ENCODE measurements around the gene KCNE3. TPM values are rescaled to one million over a fixed set of nuclear protein-coding genes. Genes with fewer than 3 reads are reported as not detected.

Gene KCNE3
- total RNA-seq, 1 experiment from 2014 or later = 0.52 TPM

DNA sequence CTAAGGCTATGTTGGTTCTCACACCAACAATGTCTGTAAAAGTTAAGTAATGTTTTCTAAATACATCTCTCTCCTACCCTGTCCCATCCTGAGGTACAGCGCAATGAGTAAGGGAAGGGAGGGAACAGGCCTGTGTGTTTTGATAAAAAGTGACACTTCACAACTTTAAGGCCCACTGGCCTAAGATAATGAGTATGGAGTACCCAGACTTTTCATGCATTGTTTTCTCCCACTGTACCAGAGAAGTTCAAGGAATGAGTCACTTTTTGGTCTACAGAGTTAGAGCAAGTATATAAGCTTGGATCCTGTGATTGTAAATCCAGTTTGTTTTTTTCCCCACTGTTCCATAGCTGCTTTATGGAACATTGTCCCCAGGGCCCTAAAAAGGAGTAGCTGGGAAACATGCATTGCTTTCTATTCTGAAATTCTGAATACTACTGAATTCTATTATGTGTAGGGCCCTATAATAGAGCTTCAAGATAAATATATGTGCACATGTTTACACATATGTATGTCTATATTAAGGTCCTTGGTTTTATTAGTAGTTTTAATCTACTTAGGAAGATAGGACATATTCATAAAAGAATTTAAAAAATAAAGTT is 29.8 kb downstream of the KCNE3 start:
- Histone ChIP-seq H3K9me3 (ENCODE audit: insufficient read depth, low read depth) (0 out of 2 replicates have a peak, but pooled peaks cover 6% of the 10 kb centered on the region), H3F3A (ENCODE audit: insufficient read depth, low read depth) (0 out of 2 replicates have a peak, but pooled peaks cover 4% of the 10 kb centered on the region), H3K4me3 (no peak overlapping the region), H3K9me2 (ENCODE audit: insufficient read depth) (no peaks in the 10 kb centered on the region), H3K36me3 (ENCODE audit: low read depth) (no peaks in the 10 kb centered on the region), H2AFZ (no peak overlapping the region), H3K27me3 (ENCODE audit: insufficient read depth, low read depth) (no peaks in the 10 kb centered on the region), H3K4me1 (replicated peaks; ENCODE audit: insufficient read depth) (peaks cover 2% of the 10 kb centered on the region; the same call in 1 of the 2 replicates), H3K27ac (no peak overlapping the region), H4K20me1 (ENCODE audit: insufficient read depth) (no peaks in the 10 kb centered on the region), H3K79me2 (ENCODE audit: low read depth) (no peaks in the 10 kb centered on the region), H3K4me2 (no peak overlapping the region)
- no peak for DNase-seq
- intact Hi-C loops (cut with micrococcal nuclease; ENCODE audit: unreplicated experiment) = no loop called here
- TF ChIP-seq CTCF (conservative IDR thresholded peaks at IDR 0.05) (no peak), EZH2 (IDR thresholded peaks at IDR 0.05; ENCODE audit: low read depth) (no peak)
- BruUV-seq (replicated peaks) = no TSS peak
- ChIA-PET POLR2A (ENCODE audit: unreplicated experiment) (interaction anchor here (0.5 kb wide), 1 partner anchor 527 kb away, joined by 4 read pairs; no protein-coding TSS in a partner anchor), CTCF (interaction anchor here (0.5 kb wide), 1 partner anchor 12 kb away, joined by 12 read pairs; no protein-coding TSS in a partner anchor)

- Histone ChIP-seq H4K20me1 (ENCODE audit: insufficient read depth) (no peaks in the 10 kb centered on the region), H3K9me3 (ENCODE audit: insufficient read depth, low read depth) (no peaks in the 10 kb centered on the region), H2AFZ (0 out of 2 replicates have a peak overlapping the region, but pooled peaks have one; percentile 57), H3K36me3 (ENCODE audit: low read depth) (no peaks in the 10 kb centered on the region), H3K4me1 (replicated peaks; ENCODE audit: insufficient read depth) (no peaks in the 10 kb centered on the region), H3K79me2 (ENCODE audit: low read depth) (no peaks in the 10 kb centered on the region), H3F3A (ENCODE audit: insufficient read depth, low read depth) (0 out of 2 replicates have a peak, but pooled peaks cover 4% of the 10 kb centered on the region), H3K4me2 (no peak overlapping the region), H3K27ac (no peak overlapping the region), H3K27me3 (ENCODE audit: insufficient read depth, low read depth) (no peaks in the 10 kb centered on the region), H3K4me3 (no peak overlapping the region), H3K9me2 (ENCODE audit: insufficient read depth) (no peaks in the 10 kb centered on the region)
- ChIA-PET CTCF (no interaction called here), POLR2A (ENCODE audit: unreplicated experiment) (no interaction called here)
- no peak for DNase-seq
- TF ChIP-seq EZH2 (IDR thresholded peaks at IDR 0.05; ENCODE audit: low read depth) (no peak), CTCF (conservative IDR thresholded peaks at IDR 0.05) (no peak)
- intact Hi-C loops (cut with micrococcal nuclease; ENCODE audit: unreplicated experiment) = no loop called here
- no TSS peak for BruUV-seq (replicated peaks)
These were observed 32.8 kb downstream of the KCNE3 start for GRCh38 chr11:74434528-74434927.

- Histone ChIP-seq H3K4me2 (no peak overlapping the region), H3K27ac (no peak overlapping the region), H3K9me3 (ENCODE audit: insufficient read depth, low read depth) (no peaks in the 10 kb centered on the region; the same call in 1 of the 2 replicates), H3K9me2 (ENCODE audit: insufficient read depth) (no peaks in the 10 kb centered on the region), H3K36me3 (ENCODE audit: low read depth) (no peaks in the 10 kb centered on the region), H3K79me2 (ENCODE audit: low read depth) (no peaks in the 10 kb centered on the region), H3K4me1 (replicated peaks; ENCODE audit: insufficient read depth) (no peaks in the 10 kb centered on the region), H3K27me3 (ENCODE audit: insufficient read depth, low read depth) (no peaks in the 10 kb centered on the region), H2AFZ (0 out of 2 replicates have a peak overlapping the region, but pooled peaks have one; percentile 30), H4K20me1 (ENCODE audit: insufficient read depth) (no peaks in the 10 kb centered on the region), H3F3A (ENCODE audit: insufficient read depth, low read depth) (no peaks in the 10 kb centered on the region; the same call in 1 of the 2 replicates), H3K4me3 (no peak overlapping the region)
- BruUV-seq (replicated peaks) = no TSS peak
- DNase-seq = no peak
- TF ChIP-seq EZH2 (IDR thresholded peaks at IDR 0.05; ENCODE audit: low read depth) (no peak), CTCF (conservative IDR thresholded peaks at IDR 0.05) (no peak)
- CTCF ChIA-PET = no interaction called here
- intact Hi-C loops (cut with micrococcal nuclease; ENCODE audit: unreplicated experiment) = no loop called here
- POLR2A ChIA-PET (ENCODE audit: unreplicated experiment) = interaction anchor here (0.6 kb wide), 1 partner anchor 572 kb away, joined by 3 read pairs; no protein-coding TSS in a partner anchor
These were observed 38.1 kb downstream of the KCNE3 start for GRCh38 chr11:74429205-74429604.
